HEK293T (cell line): ENCODE data around the gene ZKSCAN8.
A peak's percentile ranks its signal among the peaks of the same experiment; 100 is the strongest.
"Not testable (repeated sequence)": the region's sequence is repeated elsewhere in the genome, so short reads cannot be mapped to it uniquely, and the experiment has no call there.

Source experiments
- CTCF ChIA-PET: fragments of 350-600 bp; formaldehyde crosslinking; extraction: SDS; loops from one replicate; lab custom pipeline; 2021; ENCODE audit warnings: antibody characterized with exemption, inconsistent platforms; lab: Yijun Ruan, JAX
- POLR2A ChIA-PET: fragments of 350-600 bp; formaldehyde crosslinking; extraction: SDS; loops from one replicate; lab custom pipeline; 2020; ENCODE audit warnings: antibody characterized with exemption, inconsistent platforms; lab: Yijun Ruan, JAX
- DNase-seq: peaks from one replicate; pipeline ENCODE4 v3.0.0; 2012; ENCODE audit warnings: mixed read lengths; ENCODE audit errors: extremely low spot score
- ARNT ChIP-seq: fragments of 450-650 bp; IDR thresholded peaks from 2 replicates; pipeline ENCODE4 v1.6.1; 2017; ENCODE audit warnings: mild to moderate bottlenecking
- BHLHE40 ChIP-seq: fragments of 450-650 bp; IDR thresholded peaks from 2 replicates; pipeline ENCODE4 v1.6.1; 2016; ENCODE audit warnings: mild to moderate bottlenecking, moderate library complexity, borderline replicate concordance
- CTBP1 ChIP-seq: fragments of 450-650 bp; IDR thresholded peaks from 2 replicates; pipeline ENCODE4 v1.6.1; 2016; ENCODE audit warnings: borderline replicate concordance
- ELF4 ChIP-seq: fragments of 450-650 bp; IDR thresholded peaks from 2 replicates; pipeline ENCODE4 v1.6.1; 2017; ENCODE audit warnings: antibody characterized with exemption
- FOXA1 ChIP-seq: fragments of 450-650 bp; IDR thresholded peaks from 2 replicates; pipeline ENCODE4 v1.6.1; 2016; ENCODE audit warnings: mild to moderate bottlenecking
- FOXK2 ChIP-seq: fragments of 450-650 bp; IDR thresholded peaks from 2 replicates; pipeline ENCODE4 v1.6.1; 2016; ENCODE audit warnings: mild to moderate bottlenecking
- FOXM1 ChIP-seq: fragments of 450-650 bp; IDR thresholded peaks from 2 replicates; pipeline ENCODE4 v1.6.1; 2017; ENCODE audit warnings: mild to moderate bottlenecking, borderline replicate concordance
- HDGF ChIP-seq: fragments of 450-650 bp; IDR thresholded peaks from 2 replicates; pipeline ENCODE4 v1.6.1; 2017; ENCODE audit warnings: antibody characterized with exemption, borderline replicate concordance
- L3MBTL2 ChIP-seq: fragments of 450-650 bp; conservative IDR thresholded peaks from 2 replicates; pipeline ENCODE4 v1.6.1; 2016; ENCODE audit warnings: mild to moderate bottlenecking
- LEF1 ChIP-seq: fragments of 450-650 bp; IDR thresholded peaks from 2 replicates; pipeline ENCODE4 v1.6.1; 2017; ENCODE audit warnings: mild to moderate bottlenecking, borderline replicate concordance
- NFRKB ChIP-seq: fragments of 450-650 bp; IDR thresholded peaks from 2 replicates; pipeline ENCODE4 v1.6.1; 2016; ENCODE audit warnings: mild to moderate bottlenecking, moderate library complexity
- PKNOX1 ChIP-seq: fragments of 450-650 bp; IDR thresholded peaks from 2 replicates; pipeline ENCODE4 v1.6.1; 2016
- SP1 ChIP-seq: fragments of 450-650 bp; IDR thresholded peaks from 2 replicates; pipeline ENCODE4 v1.6.1; 2017
- SUZ12 ChIP-seq: fragments of 450-650 bp; IDR thresholded peaks from 2 replicates; pipeline ENCODE4 v1.6.1; 2016; ENCODE audit warnings: mild to moderate bottlenecking
- TARDBP ChIP-seq: fragments of 450-650 bp; IDR thresholded peaks from 2 replicates; pipeline ENCODE4 v1.6.1; 2016
- ZNF384 ChIP-seq: fragments of 450-650 bp; IDR thresholded peaks from 2 replicates; pipeline ENCODE4 v1.6.1; 2016

Gene ZKSCAN8

GRCh38 chr6:28141500-28142329, at the start of gene ZKSCAN8:
ZKSCAN8 (plus strand) TSS chr6:28141883; CDS start chr6:28148408, 6,525 bp downstream.
- DNase-seq = peak; percentile 88
- POLR2A ChIA-PET = interaction anchor here (0.7 to 4.0 kb wide), 41 partner anchors 11 to 332 kb away, joined by 3 to 40 read pairs (median 5); partner anchors contain the start of genes PGBD1, ZKSCAN3, ZKSCAN4 and ZSCAN16
- CTCF ChIA-PET = interaction anchor here (2.7 kb wide), 1 partner anchor 214 kb away, joined by 11 read pairs; no protein-coding TSS in a partner anchor
- TF ChIP-seq ELF4 (peak; percentile 78), FOXK2 (0 out of 2 replicates have a peak, but pooled peaks have one; percentile 42), SP1 (no peak), ARNT (peak; percentile 77), ZNF384 (no peak), NFRKB (no peak), FOXA1 (no peak), CTBP1 (no peak; the same call in 1 of the 2 replicates), L3MBTL2 (peak; percentile 85), PKNOX1 (no peak), TARDBP (no peak), BHLHE40 (no peak), HDGF (no peak)

GRCh38 chr6:28102222-28102621, 39.5 kb upstream of the ZKSCAN8 start:
- CTCF ChIA-PET, POLR2A ChIA-PET, DNase-seq: not testable (repeated sequence)

GRCh38 chr6:28102699-28103098, 39.0 kb upstream of the ZKSCAN8 start:
- DNase-seq, CTCF ChIA-PET, POLR2A ChIA-PET: not testable (repeated sequence)

GRCh38 chr6:28104392-28105244, 37.1 kb upstream of the ZKSCAN8 start:
- peak; percentile 84 for DNase-seq
- POLR2A ChIA-PET = interaction anchor here (0.6 to 2.2 kb wide), 40 partner anchors 8 to 295 kb away, joined by 3 to 24 read pairs (median 4); partner anchors contain the start of genes ZKSCAN4, ZKSCAN8, ZNF165 and ZSCAN16
- CTCF ChIA-PET = interaction anchor here (0.8 to 1.2 kb wide), 4 partner anchors 23 to 209 kb away, joined by 3 to 4 read pairs (median 4); no protein-coding TSS in a partner anchor
- no peak for TF ChIP-seq FOXM1
- TF ChIP-seq L3MBTL2 = peak; percentile 72
- TF ChIP-seq CTBP1 = no peak
- TF ChIP-seq ELF4 = peak; percentile 50; the same call in 1 of the 2 replicates
- TF ChIP-seq BHLHE40 = no peak
- TF ChIP-seq PKNOX1 = no peak; the same call in 1 of the 2 replicates

- TF ChIP-seq SUZ12 (no peak), HDGF (no peak), FOXA1 (no peak), NFRKB (no peak), ARNT (no peak), FOXM1 (no peak), ELF4 (no peak), PKNOX1 (no peak), TARDBP (no peak), ZNF384 (no peak), LEF1 (no peak), SP1 (no peak), CTBP1 (no peak), FOXK2 (no peak)
- ChIA-PET POLR2A (interaction anchor here (0.7 to 2.2 kb wide), 26 partner anchors 9 to 281 kb away, joined by 3 to 24 read pairs (median 4); partner anchors contain the start of genes ZKSCAN8, ZSCAN16, ZSCAN26 and ZSCAN31), CTCF (interaction anchor here (0.6 to 1.0 kb wide), 4 partner anchors 23 to 318 kb away, joined by 3 to 8 read pairs (median 4); no protein-coding TSS in a partner anchor)
- DNase-seq = peak; percentile 26
Observed at GRCh38 chr6:28105245-28105639, 36.4 kb upstream of the ZKSCAN8 start.

- CTCF ChIA-PET = no interaction called here
- POLR2A ChIA-PET = interaction anchor here (0.9 to 1.2 kb wide), 3 partner anchors 17 to 214 kb away, joined by 3 to 5 read pairs (median 4); partner anchors contain the start of genes ZKSCAN8 and ZSCAN16
- no peak for TF ChIP-seq BHLHE40
- TF ChIP-seq TARDBP = no peak
- TF ChIP-seq CTBP1 = no peak
- TF ChIP-seq PKNOX1 = no peak
- TF ChIP-seq FOXA1 = no peak
- no peak for TF ChIP-seq FOXM1
- TF ChIP-seq NFRKB = no peak
- no peak for TF ChIP-seq ZNF384
- TF ChIP-seq ARNT = no peak
- no peak for TF ChIP-seq SP1
- no peak for TF ChIP-seq L3MBTL2
- TF ChIP-seq LEF1 = no peak
- no peak for TF ChIP-seq HDGF
- no peak for DNase-seq
Observed at GRCh38 chr6:28107506-28107905, 34.2 kb upstream of the ZKSCAN8 start.
